Stimulated activated naive B cell treated with anti-CD40 and anti-IgM and Interleukin-4, amounts not matched to agents 10 μg/mL and 1 μg/mL and 100 μg/mL, for 72 hours (primary cell): ENCODE results near the gene RPE.

Experiments
- ATAC-seq, 2 donors: fragments of 150-1000 bp; cut with Tn5 transposase; replicated peaks; 2 replicates each; pipeline ENCODE4 v1.10.0; 2021; ENCODE audit warnings: moderate library complexity in 1 of 2
- DNase-seq: peaks from one replicate; pipeline ENCODE4 v3.0.0; 2021
- H3K27ac Mint-ChIP-seq: one replicate; pipeline ENCODE4 v1.8.0; 2022; ENCODE audit warnings: mild to moderate bottlenecking, mixed read lengths
- H3K27me3 Mint-ChIP-seq, 2 donors: one replicate each; pipeline ENCODE4 v1.8.0; 2022; ENCODE audit warnings: mixed read lengths in 2 of 2
- H3K36me3 Mint-ChIP-seq, 2 donors: one replicate each; pipeline ENCODE4 v1.8.0; 2022; ENCODE audit warnings: mixed read lengths in 2 of 2, mild to moderate bottlenecking in 1 of 2
- H3K4me1 Mint-ChIP-seq, 2 donors: one replicate each; pipeline ENCODE4 v1.8.0; 2022; ENCODE audit warnings: mixed read lengths in 2 of 2, mild to moderate bottlenecking in 1 of 2
- H3K4me3 Mint-ChIP-seq, 2 donors: one replicate each; pipeline ENCODE4 v1.8.0; 2022; ENCODE audit warnings: mild to moderate bottlenecking in 2 of 2, mixed read lengths in 2 of 2, moderate library complexity in 1 of 2
- H3K9me3 Mint-ChIP-seq, 2 donors: one replicate each; pipeline ENCODE4 v1.8.0; 2022; ENCODE audit warnings: mixed read lengths in 2 of 2, mild to moderate bottlenecking in 1 of 2

Gene RPE

DNA sequence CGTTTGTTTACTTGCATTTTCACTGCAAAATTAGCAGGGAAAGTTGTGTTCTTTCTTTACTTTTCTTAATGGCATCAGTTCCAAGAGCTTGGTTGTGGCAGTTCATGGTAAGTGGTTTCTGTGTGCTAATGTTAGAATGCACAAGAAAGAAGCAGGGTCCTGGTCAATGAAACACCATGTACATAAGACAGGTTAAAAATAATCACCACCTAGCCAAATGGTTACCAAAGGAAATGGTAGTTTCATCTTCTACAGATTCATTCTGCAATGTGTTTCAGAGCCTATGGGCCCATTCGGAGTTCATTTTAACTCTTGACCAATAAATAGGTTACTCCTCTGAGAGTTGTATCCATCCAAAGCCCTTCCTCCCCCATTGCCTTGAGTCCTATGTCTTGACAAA lies 18.1 kb upstream of the RPE start:
- ATAC-seq (no peak), DNase-seq (no peak)
- Mint-ChIP-seq H3K36me3 (no peaks in the 10 kb centered on the region), H3K4me1 (no peaks in the 10 kb centered on the region), H3K27ac (no peak overlapping the region), H3K9me3 (no peaks in the 10 kb centered on the region), H3K27me3 (peaks cover 4 to 6% of the 10 kb centered on the region in 2 donors), H3K4me3 (no peak overlapping the region)

DNA sequence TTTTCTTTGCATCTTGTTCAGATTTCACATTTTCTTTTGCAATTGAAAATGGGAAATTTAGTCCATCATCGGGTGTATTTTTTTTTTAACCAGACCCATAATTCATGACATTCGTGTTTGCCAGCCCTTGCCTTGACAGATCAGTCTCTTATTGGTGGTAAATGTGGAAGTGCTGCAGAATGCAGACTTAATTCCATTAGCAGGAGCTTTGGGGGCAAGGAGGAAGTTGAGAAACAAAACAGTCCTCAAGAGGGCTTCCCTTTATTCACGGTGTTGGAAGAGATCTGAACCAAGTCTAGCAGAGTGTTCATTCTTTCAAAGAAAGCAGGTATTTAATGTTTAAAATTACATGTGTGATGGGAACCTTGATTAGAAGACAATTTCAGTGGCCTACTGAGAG lies 16.6 kb upstream of the RPE start:
- Mint-ChIP-seq H3K4me3 (no peak overlapping the region), H3K4me1 (no peaks in the 10 kb centered on the region), H3K27me3 (peaks cover 4 to 13% of the 10 kb centered on the region in 2 donors), H3K36me3 (no peaks in the 10 kb centered on the region), H3K9me3 (no peaks in the 10 kb centered on the region), H3K27ac (no peak overlapping the region)
- DNase-seq = no peak
- no peak for ATAC-seq

- no peak overlapping the region for H3K27ac Mint-ChIP-seq
- H3K27me3 Mint-ChIP-seq = peaks cover 4 to 13% of the 10 kb centered on the region in 2 donors
- H3K9me3 Mint-ChIP-seq = no peaks in the 10 kb centered on the region
- no peak for ATAC-seq
- no peaks in the 10 kb centered on the region for H3K4me1 Mint-ChIP-seq
- no peaks in the 10 kb centered on the region for H3K36me3 Mint-ChIP-seq
- no peak overlapping the region for H3K4me3 Mint-ChIP-seq
- no peak for DNase-seq
Measured at GRCh38 chr2:209986415-209986814, 16.0 kb upstream of the RPE start.

DNA sequence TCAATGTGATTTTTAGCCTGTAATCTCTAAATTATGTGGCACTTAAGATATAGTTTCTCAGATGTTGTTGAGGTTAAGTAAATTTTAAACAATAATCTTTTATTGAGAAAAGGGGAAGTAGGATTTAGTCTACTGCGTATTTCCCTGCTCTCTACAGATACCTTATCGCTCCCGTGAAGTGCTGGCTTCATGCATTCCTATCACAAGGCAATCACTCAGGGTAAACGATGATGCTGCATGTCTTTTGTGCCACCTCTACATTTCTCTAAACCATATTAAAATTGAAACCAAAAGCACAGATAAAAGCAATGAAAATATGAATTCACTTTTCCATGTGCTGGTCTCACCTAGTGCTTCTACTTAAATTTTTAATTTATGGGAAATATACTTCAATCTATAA lies 14.4 kb upstream of the RPE start:
- Mint-ChIP-seq H3K4me1 (no peaks in the 10 kb centered on the region), H3K4me3 (no peak overlapping the region)
- peak; percentile 55 to 58 for ATAC-seq

DNA sequence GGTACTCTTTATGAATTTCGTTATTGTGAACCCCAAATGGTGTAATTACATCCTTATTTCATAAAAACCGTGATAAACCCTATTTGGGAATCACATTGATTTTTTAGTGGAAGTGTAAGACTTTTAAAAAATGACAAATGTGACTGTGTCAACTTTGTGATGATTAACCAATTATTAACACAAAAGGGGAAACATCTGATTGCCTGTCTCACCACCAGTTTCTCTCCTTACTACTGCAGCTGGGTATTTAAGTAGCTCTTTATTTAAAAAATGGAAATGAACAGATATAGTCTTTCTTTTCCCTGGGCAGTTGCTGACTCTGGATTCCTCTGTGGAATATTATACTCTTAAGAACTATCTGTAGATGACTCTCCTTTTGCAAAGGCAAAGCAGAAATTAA lies 11.6 kb upstream of the RPE start:
- H3K4me1 Mint-ChIP-seq = no peaks in the 10 kb centered on the region
- H3K27ac Mint-ChIP-seq = no peak overlapping the region
- no peaks in the 10 kb centered on the region for H3K9me3 Mint-ChIP-seq
- H3K36me3 Mint-ChIP-seq = no peaks in the 10 kb centered on the region
- no peak overlapping the region for H3K4me3 Mint-ChIP-seq
- peaks cover 5 to 22% of the 10 kb centered on the region in 2 donors for H3K27me3 Mint-ChIP-seq
- DNase-seq (no peak), ATAC-seq (no peak)

More for the DNA sequence above, 14.4 kb upstream of the RPE start:
- Mint-ChIP-seq H3K27me3 (peaks cover 4 to 13% of the 10 kb centered on the region in 2 donors), H3K27ac (no peak overlapping the region), H3K36me3 (no peaks in the 10 kb centered on the region), H3K9me3 (no peaks in the 10 kb centered on the region)
- no peak for DNase-seq

DNA sequence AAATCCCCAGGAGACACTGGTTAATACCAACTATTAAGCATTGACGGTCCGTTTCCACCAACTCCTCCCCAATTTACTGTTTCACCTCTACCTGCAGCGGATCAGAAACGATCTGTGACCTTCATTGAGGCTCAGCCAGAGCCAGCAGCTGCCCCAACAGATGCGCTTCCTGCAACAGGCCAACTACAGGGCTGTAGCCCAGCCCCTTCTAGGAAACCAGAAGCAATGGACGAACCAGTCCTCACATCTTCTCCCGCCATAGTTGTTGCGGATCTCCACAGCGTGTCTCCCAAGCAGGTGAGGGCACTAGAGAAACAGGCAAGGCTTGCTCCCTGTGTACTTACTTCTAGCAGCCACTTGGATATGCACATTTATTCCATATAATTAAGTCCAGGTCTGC lies 8.5 kb upstream of the RPE start:
- ATAC-seq = no peak
- Mint-ChIP-seq H3K36me3 (no peaks in the 10 kb centered on the region), H3K27me3 (peaks cover 5 to 22% of the 10 kb centered on the region in 2 donors), H3K4me3 (no peak overlapping the region), H3K9me3 (no peaks in the 10 kb centered on the region), H3K27ac (no peak overlapping the region), H3K4me1 (no peaks in the 10 kb centered on the region)
- no peak for DNase-seq

GRCh38 chr2:209998596-209998995 lies 3.8 kb upstream of the RPE start:
- Mint-ChIP-seq H3K9me3 (peaks cover 0 to 2% of the 10 kb centered on the region in 2 donors), H3K4me3 (no peak overlapping the region), H3K4me1 (peaks cover 4 to 10% of the 10 kb centered on the region in 2 donors), H3K36me3 (peaks cover 0 to 5% of the 10 kb centered on the region in 2 donors), H3K27me3 (peaks cover 5 to 15% of the 10 kb centered on the region in 2 donors), H3K27ac (no peak overlapping the region)
- no peak for ATAC-seq
- no peak for DNase-seq

DNA sequence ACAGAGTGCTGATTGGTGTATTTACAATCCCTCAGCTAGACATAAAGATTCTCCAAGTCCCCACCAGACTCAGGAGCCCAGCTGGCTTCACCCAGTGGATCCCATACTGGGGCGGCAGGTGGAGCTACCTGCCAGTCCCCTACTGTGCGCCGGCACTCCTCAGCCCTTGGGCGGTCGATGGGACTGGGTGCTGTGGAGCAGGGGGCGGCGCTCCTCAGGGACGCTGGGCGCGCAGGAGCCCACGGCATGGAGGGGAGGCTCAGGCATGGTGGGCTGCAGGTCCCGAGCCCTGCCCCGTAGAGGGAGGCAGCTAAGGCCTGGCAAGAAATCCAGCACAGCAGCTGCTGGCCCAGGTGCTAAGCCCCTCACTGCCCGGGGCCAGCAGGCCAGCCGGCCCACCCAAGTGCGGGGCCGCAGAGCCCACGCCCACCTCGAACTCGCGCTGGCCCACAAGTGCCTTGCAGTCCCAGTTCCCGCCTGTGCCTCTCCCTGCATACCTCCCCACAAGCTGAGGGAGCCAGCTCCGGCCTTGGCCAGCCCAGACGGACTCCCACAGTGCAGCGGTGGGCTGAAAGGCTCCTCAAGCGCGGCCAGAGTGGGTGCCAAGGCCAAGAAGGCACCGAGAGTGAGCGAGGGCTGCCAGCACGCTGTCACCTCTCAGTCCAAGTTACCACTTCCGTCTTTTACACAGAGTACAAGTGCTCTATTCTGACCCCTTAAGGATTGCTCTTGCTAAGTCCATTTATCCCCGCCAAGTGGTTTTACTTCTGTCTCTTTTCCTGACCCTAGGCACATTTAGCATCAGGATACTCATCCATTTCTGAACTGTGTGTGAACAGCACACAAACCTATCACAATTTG lies 1.7 kb upstream of the RPE start:
- Mint-ChIP-seq H3K4me1 (peaks cover 14 to 28% of the 10 kb centered on the region in 2 donors), H3K9me3 (peaks cover 0 to 2% of the 10 kb centered on the region in 2 donors), H3K36me3 (peaks cover 0 to 15% of the 10 kb centered on the region in 2 donors), H3K27ac (no peak overlapping the region), H3K4me3 (no peak overlapping the region), H3K27me3 (no peaks in the 10 kb centered on the region)
- DNase-seq (no peak), ATAC-seq (no peak)

GRCh38 chr2:210003359-210003758 lies 921 bp downstream of the RPE start:
- Mint-ChIP-seq H3K27ac (peak overlapping the region; percentile 97), H3K9me3 (peaks cover 0 to 2% of the 10 kb centered on the region in 2 donors), H3K27me3 (no peaks in the 10 kb centered on the region), H3K36me3 (peaks cover 13 to 33% of the 10 kb centered on the region in 2 donors), H3K4me1 (peaks cover 30 to 55% of the 10 kb centered on the region in 2 donors), H3K4me3 (peak overlapping the region; percentile 85 to 98)
- no peak for ATAC-seq
- DNase-seq = no peak

DNA sequence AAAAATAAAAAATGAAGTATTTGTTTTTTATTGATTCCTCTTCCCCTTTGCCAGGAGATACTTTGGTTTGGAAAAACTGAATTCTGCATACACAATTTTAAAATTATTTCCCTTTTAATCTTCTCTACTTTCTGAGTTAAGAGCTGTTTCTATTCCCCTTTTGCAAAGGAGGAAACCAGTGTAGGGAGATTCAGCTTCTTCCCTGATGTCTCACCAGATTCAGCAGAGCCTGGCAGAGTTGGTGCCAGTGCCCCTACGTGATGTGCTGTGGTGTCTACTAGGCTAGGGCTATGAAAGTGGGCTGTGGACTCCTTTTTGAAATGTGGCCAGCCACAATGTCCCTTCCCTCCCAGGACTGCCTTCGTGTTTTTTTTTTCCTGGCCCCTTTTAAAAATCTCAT lies 2.4 kb downstream of the RPE start:
- no peak for DNase-seq
- H3K27ac Mint-ChIP-seq = peak overlapping the region; percentile 90
- peak in 1 of 2 donors; percentile 39 for ATAC-seq
- H3K4me1 Mint-ChIP-seq = peaks cover 30 to 56% of the 10 kb centered on the region in 2 donors
- H3K9me3 Mint-ChIP-seq = no peaks in the 10 kb centered on the region
- no peaks in the 10 kb centered on the region for H3K27me3 Mint-ChIP-seq
- H3K36me3 Mint-ChIP-seq = peaks cover 15 to 42% of the 10 kb centered on the region in 2 donors
- peak overlapping the region; percentile 58 to 59 for H3K4me3 Mint-ChIP-seq

- no peaks in the 10 kb centered on the region for H3K9me3 Mint-ChIP-seq
- H3K4me1 Mint-ChIP-seq = peaks cover 29 to 51% of the 10 kb centered on the region in 2 donors
- H3K36me3 Mint-ChIP-seq = peaks cover 21 to 51% of the 10 kb centered on the region in 2 donors
- ATAC-seq (peak; percentile 31 to 52), DNase-seq (no peak)
- no peak overlapping the region for H3K27ac Mint-ChIP-seq
- H3K4me3 Mint-ChIP-seq = no peak overlapping the region
- H3K27me3 Mint-ChIP-seq = no peaks in the 10 kb centered on the region
Measured at GRCh38 chr2:210007895-210008294, 5.5 kb downstream of the RPE start.

DNA sequence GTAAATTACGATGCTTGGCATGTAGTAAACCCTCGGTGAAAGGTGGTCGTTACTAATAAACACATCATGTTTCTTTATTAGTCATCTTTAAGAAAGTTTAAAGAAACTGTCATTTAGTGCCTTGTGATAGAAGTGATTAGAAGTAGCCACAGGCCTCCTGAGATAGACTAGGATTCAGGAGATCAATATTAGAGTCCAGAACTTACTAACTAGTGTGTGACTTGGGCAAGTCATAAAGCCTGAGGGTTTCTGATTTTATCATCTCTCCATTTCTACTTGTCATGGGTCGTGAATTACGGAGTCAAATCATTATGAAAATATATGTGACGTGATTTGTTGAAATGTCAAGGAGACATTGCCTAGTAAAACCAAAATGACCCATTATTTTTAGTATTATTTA lies 6.7 kb downstream of the RPE start:
- Mint-ChIP-seq H3K9me3 (no peaks in the 10 kb centered on the region), H3K27ac (no peak overlapping the region), H3K27me3 (no peaks in the 10 kb centered on the region), H3K36me3 (peaks cover 21 to 49% of the 10 kb centered on the region in 2 donors), H3K4me3 (no peak overlapping the region), H3K4me1 (peaks cover 29 to 49% of the 10 kb centered on the region in 2 donors)
- ATAC-seq = no peak
- no peak for DNase-seq

- H3K9me3 Mint-ChIP-seq = no peaks in the 10 kb centered on the region
- DNase-seq = no peak
- ATAC-seq = no peak
- peaks cover 27 to 41% of the 10 kb centered on the region in 2 donors for H3K4me1 Mint-ChIP-seq
- no peak overlapping the region for H3K4me3 Mint-ChIP-seq
- H3K27ac Mint-ChIP-seq = no peak overlapping the region
- peaks cover 23 to 48% of the 10 kb centered on the region in 2 donors for H3K36me3 Mint-ChIP-seq
- H3K27me3 Mint-ChIP-seq = no peaks in the 10 kb centered on the region
Measured at GRCh38 chr2:210009896-210010295, 7.5 kb downstream of the RPE start.

GRCh38 chr2:210020138-210020537 lies 17.7 kb downstream of the RPE start:
- Mint-ChIP-seq H3K4me3 (no peak overlapping the region), H3K4me1 (peaks cover 0 to 1% of the 10 kb centered on the region in 2 donors), H3K27ac (no peak overlapping the region), H3K36me3 (peaks cover 19 to 24% of the 10 kb centered on the region in 2 donors), H3K9me3 (no peaks in the 10 kb centered on the region), H3K27me3 (no peaks in the 10 kb centered on the region)
- DNase-seq (no peak), ATAC-seq (no peak)

GRCh38 chr2:210022824-210023223 lies 20.4 kb downstream of the RPE start:
- H3K36me3 Mint-ChIP-seq = peaks cover 19 to 22% of the 10 kb centered on the region in 2 donors
- DNase-seq = no peak
- ATAC-seq = no peak
- no peak overlapping the region for H3K27ac Mint-ChIP-seq
- no peaks in the 10 kb centered on the region for H3K4me1 Mint-ChIP-seq
- no peaks in the 10 kb centered on the region for H3K9me3 Mint-ChIP-seq
- no peak overlapping the region for H3K4me3 Mint-ChIP-seq
- H3K27me3 Mint-ChIP-seq = no peaks in the 10 kb centered on the region
